OCI-LY7 (cell line): ENCODE data around the gene MAL. TPM values are rescaled to one million over a fixed set of nuclear protein-coding genes. Genes with fewer than 3 reads are reported as not detected.

ENCODE experiments used
- BruUV-seq: library from RNA; stranded (reverse); fragments of 400-500 nt; replicated peaks from 2 replicates; lab custom pipeline; 2021; lab: Mats Ljungman, UMichigan
- CTCF ChIA-PET: fragments of 300-600 bp; sonication (Branson Sonifier 250); formaldehyde crosslinking; loops from one replicate; lab custom pipeline; 2022; ENCODE audit warnings: antibody characterized with exemption; ENCODE audit not compliant: unreplicated experiment; lab: Charles Lee
- POLR2A ChIA-PET: fragments of 300-600 bp; sonication (Branson Sonifier 250); formaldehyde crosslinking; loops from one replicate; lab custom pipeline; 2022; ENCODE audit warnings: antibody characterized with exemption; lab: Charles Lee
- DNase-seq: peaks from one replicate; pipeline ENCODE4 v3.0.0-alpha.2; 2015; ENCODE audit warnings: low spot score
- H2AFZ ChIP-seq: fragments of 200-600 bp; sonication (generic), shearing (Covaris generic); 2 replicates; pipeline ENCODE4 v1.6.1; 2014; ENCODE audit warnings: mild to moderate bottlenecking, antibody characterized with exemption, low read length, moderate library complexity
- H3K27ac ChIP-seq: fragments of 200-600 bp; sonication (generic); 2 replicates; pipeline ENCODE4 v1.5.1; 2014; ENCODE audit warnings: mixed run types, low read depth, mild to moderate bottlenecking, moderate library complexity, low read length, inconsistent platforms; ENCODE audit not compliant: poor library complexity, severe bottlenecking
- H3K36me3 ChIP-seq: fragments of 200-600 bp; sonication (generic); 2 replicates; pipeline ENCODE4 v1.6.1; 2014; ENCODE audit warnings: mild to moderate bottlenecking, antibody characterized with exemption, low read length, moderate library complexity, mixed read lengths; ENCODE audit not compliant: insufficient read depth
- H3K4me1 ChIP-seq: fragments of 200-600 bp; sonication (generic); 2 replicates; pipeline ENCODE4 v1.5.1; 2014; ENCODE audit warnings: mild to moderate bottlenecking, low read length; ENCODE audit not compliant: insufficient read depth, poor library complexity, severe bottlenecking
- H3K4me2 ChIP-seq: fragments of 200-600 bp; sonication (generic); 2 replicates; pipeline ENCODE4 v1.6.1; 2014; ENCODE audit warnings: mild to moderate bottlenecking, low read length
- H3K4me3 ChIP-seq: fragments of 200-600 bp; sonication (generic); 2 replicates; pipeline ENCODE4 v1.5.1; 2014; ENCODE audit warnings: mild to moderate bottlenecking, low read depth, low read length; ENCODE audit not compliant: poor library complexity, severe bottlenecking
- H3K79me2 ChIP-seq: fragments of 200-600 bp; sonication (generic); 2 replicates; pipeline ENCODE4 v1.6.1; 2016; ENCODE audit warnings: low read depth, mild to moderate bottlenecking, low read length, moderate library complexity, mixed read lengths; ENCODE audit not compliant: insufficient read depth
- H3K9me2 ChIP-seq: fragments of 200-600 bp; sonication (generic); 2 replicates; pipeline ENCODE4 v1.6.1; 2016; ENCODE audit warnings: mild to moderate bottlenecking, low read length, mixed read lengths; ENCODE audit not compliant: insufficient read depth
- H3K9me3 ChIP-seq: fragments of 200-600 bp; sonication (generic); 2 replicates; pipeline ENCODE4 v1.6.1; 2014; ENCODE audit warnings: mild to moderate bottlenecking, mixed run types, low read length, mixed read lengths
- H4K20me1 ChIP-seq: fragments of 200-600 bp; sonication (generic); 2 replicates; pipeline ENCODE4 v1.6.1; 2014; ENCODE audit warnings: mild to moderate bottlenecking, antibody characterized with exemption, low read length, moderate library complexity, mixed read lengths; ENCODE audit not compliant: insufficient read depth
- EZH2phosphoT487 ChIP-seq: fragments of 200-600 bp; sonication (generic); IDR thresholded peaks from 2 replicates; pipeline ENCODE4 v1.6.1; 2018; ENCODE audit warnings: low read depth, borderline replicate concordance, mild to moderate bottlenecking, mixed run types, antibody characterized with exemption, low read length, moderate library complexity, mixed read lengths
- intact Hi-C: fragments of 100-400 bp; cut with micrococcal nuclease; formaldehyde crosslinking; loops from one replicate; pipeline ENCODE4 v1.10.0; 2022; ENCODE audit not compliant: unreplicated experiment
- total RNA-seq, 2 experiments: library from RNA; depleted of rRNA in 1 of 2; stranded (reverse); fragments of >200 nt in 1 of 2; shearing (Covaris generic) in 1 of 2; gene quantifications; 2 replicates each; pipeline ENCODE4 v1.2.3, GENCODE V29; 2014 to 2022
- TF ChIP-seq, protein P1 (sequence below): fragments of 200-600 bp; sonication (generic); conservative IDR thresholded peaks from 2 replicates; pipeline ENCODE4 v1.5.1; 2014; ENCODE audit warnings: mild to moderate bottlenecking, antibody characterized with exemption, low read length, moderate library complexity, mixed read lengths

The MAL gene
- total RNA-seq, 2 experiments from 2014 or later: not detected

DNA sequence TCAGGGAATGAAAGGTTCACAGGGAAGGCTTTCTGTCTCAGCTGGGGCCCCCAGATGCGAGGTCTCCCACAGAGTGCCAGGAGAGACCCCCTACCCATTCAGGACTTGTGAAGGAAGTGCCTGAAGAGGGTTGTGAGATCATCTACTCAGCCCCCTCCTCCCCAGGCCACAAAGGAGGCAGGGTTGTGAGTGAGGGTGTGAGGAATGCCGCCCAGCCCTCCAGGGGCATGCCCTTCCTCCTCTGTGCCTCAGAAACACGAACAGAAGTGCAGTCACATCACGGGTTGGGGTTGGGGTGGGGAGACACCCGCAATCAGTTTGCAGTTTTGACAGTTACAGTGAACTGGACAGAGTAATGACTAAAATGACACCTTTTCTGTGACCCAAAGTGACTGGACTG, 5.0 kb downstream of the MAL start:
- H3K4me1 ChIP-seq: no peaks in the 10 kb centered on the region
- H3K79me2 ChIP-seq: no peaks in the 10 kb centered on the region
- no peak overlapping the region for H3K27ac ChIP-seq
- H2AFZ ChIP-seq: no peak overlapping the region
- H3K9me3 ChIP-seq: no peaks in the 10 kb centered on the region
- TF ChIP-seq EZH2phosphoT487: no peak
- TF ChIP-seq, protein P1, sequence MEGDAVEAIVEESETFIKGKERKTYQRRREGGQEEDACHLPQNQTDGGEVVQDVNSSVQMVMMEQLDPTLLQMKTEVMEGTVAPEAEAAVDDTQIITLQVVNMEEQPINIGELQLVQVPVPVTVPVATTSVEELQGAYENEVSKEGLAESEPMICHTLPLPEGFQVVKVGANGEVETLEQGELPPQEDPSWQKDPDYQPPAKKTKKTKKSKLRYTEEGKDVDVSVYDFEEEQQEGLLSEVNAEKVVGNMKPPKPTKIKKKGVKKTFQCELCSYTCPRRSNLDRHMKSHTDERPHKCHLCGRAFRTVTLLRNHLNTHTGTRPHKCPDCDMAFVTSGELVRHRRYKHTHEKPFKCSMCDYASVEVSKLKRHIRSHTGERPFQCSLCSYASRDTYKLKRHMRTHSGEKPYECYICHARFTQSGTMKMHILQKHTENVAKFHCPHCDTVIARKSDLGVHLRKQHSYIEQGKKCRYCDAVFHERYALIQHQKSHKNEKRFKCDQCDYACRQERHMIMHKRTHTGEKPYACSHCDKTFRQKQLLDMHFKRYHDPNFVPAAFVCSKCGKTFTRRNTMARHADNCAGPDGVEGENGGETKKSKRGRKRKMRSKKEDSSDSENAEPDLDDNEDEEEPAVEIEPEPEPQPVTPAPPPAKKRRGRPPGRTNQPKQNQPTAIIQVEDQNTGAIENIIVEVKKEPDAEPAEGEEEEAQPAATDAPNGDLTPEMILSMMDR: no peak
- CTCF ChIA-PET: no interaction called here
- no peaks in the 10 kb centered on the region for H3K9me2 ChIP-seq
- POLR2A ChIA-PET: no interaction called here
- DNase-seq: no peak
- intact Hi-C loops: no loop called here
- no peak overlapping the region for H3K4me2 ChIP-seq
- no peak overlapping the region for H3K4me3 ChIP-seq
- no peaks in the 10 kb centered on the region for H4K20me1 ChIP-seq
- BruUV-seq: no TSS peak
- no peaks in the 10 kb centered on the region for H3K36me3 ChIP-seq

DNA sequence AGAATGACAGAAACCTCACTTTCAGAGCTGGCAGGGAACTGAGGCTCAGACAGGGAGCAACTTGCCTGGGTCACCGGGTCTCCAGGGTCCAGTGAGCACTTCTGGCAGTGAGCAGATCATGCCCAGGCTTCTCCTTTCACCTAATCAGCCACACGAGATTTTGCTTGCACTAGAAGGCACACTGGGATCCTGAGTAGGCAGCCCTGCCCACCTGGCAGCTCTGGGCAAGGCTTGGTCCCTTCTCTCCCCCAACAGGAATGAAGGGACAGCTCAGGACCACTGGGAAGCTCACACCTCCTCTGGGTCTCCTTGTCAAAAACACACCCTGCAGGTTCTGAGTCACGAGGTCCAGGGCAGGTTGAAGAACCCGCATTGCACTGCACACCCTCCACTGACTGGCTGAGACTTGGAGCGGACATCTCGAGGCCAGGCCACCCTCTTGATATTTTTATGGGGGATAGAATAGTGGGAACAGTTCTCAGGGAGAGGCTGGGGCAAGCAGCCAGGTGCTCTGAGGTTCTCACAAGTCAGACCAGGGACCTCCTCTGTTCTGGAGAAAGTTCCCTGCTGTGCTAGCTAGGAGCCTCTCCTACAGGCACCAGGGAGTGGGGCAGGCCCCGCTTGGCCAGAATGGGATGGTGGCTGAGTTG, 5.7 kb downstream of the MAL start:
- BruUV-seq: no TSS peak

GRCh38 chr2:95031726-95032116, 6.2 kb downstream of the MAL start:
- DNase-seq: no peak
- Histone ChIP-seq H3K36me3 (no peaks in the 10 kb centered on the region), H3K9me3 (no peaks in the 10 kb centered on the region), H3K4me3 (no peak overlapping the region), H3K79me2 (no peaks in the 10 kb centered on the region), H2AFZ (no peak overlapping the region), H3K9me2 (no peaks in the 10 kb centered on the region), H3K4me2 (no peak overlapping the region), H3K27ac (no peak overlapping the region), H4K20me1 (no peaks in the 10 kb centered on the region), H3K4me1 (no peaks in the 10 kb centered on the region)
- intact Hi-C loops: no loop called here
- BruUV-seq: no TSS peak
- CTCF ChIA-PET: no interaction called here
- POLR2A ChIA-PET: no interaction called here
- TF ChIP-seq, protein P1: no peak
- no peak for TF ChIP-seq EZH2phosphoT487

More for the DNA sequence above, 5.7 kb downstream of the MAL start:
- Histone ChIP-seq H3K4me3 (no peak overlapping the region), H3K9me2 (no peaks in the 10 kb centered on the region), H3K27ac (no peak overlapping the region), H3K4me2 (no peak overlapping the region), H4K20me1 (no peaks in the 10 kb centered on the region), H3K79me2 (no peaks in the 10 kb centered on the region), H2AFZ (no peak overlapping the region), H3K36me3 (no peaks in the 10 kb centered on the region), H3K4me1 (no peaks in the 10 kb centered on the region), H3K9me3 (no peaks in the 10 kb centered on the region)
- POLR2A ChIA-PET: no interaction called here
- no peak for DNase-seq
- TF ChIP-seq EZH2phosphoT487: no peak
- TF ChIP-seq, protein P1: no peak
- CTCF ChIA-PET: no interaction called here
- intact Hi-C loops: no loop called here
